ENCODE results near the gene SGPP1.

Gene SGPP1

GRCh38 chr14:63727736-63728728 lies at the start of gene SGPP1:
Gene SGPP1, minus strand, starts transcription at chr14:63728065. Its CDS starts 121 bp downstream, at chr14:63727944.
- Histone ChIP-seq H2AFZ (ENCODE audit: low read depth, low read length) (peak within 1 kb of the TSS; percentile 60), H3K4me1 (ENCODE audit: insufficient read depth, low read length) (peaks cover 15% of the 10 kb centered on the region), H3K27me3 (ENCODE audit: insufficient read depth, low read length) (no peaks in the 10 kb centered on the region), H3K4me3 (ENCODE audit: low read length) (peak within 1 kb of the TSS; percentile 75), H3K9me3 (ENCODE audit: low read length) (no peaks in the 10 kb centered on the region), H3K36me3 (ENCODE audit: insufficient read depth, low read length) (no peaks in the 10 kb centered on the region)

- no peak overlapping the region for H3K4me3 ChIP-seq (ENCODE audit: low read length)
- H3K9me3 ChIP-seq (ENCODE audit: low read length) = no peaks in the 10 kb centered on the region
- H3K36me3 ChIP-seq (ENCODE audit: insufficient read depth, low read length) = no peaks in the 10 kb centered on the region
- no peak overlapping the region for H2AFZ ChIP-seq (ENCODE audit: low read depth, low read length)
- no peaks in the 10 kb centered on the region for H3K27me3 ChIP-seq (ENCODE audit: insufficient read depth, low read length)
- no peaks in the 10 kb centered on the region for H3K4me1 ChIP-seq (ENCODE audit: insufficient read depth, low read length)
Measured at GRCh38 chr14:63777024-63777423, 49.2 kb upstream of the SGPP1 start.

- Histone ChIP-seq H2AFZ (ENCODE audit: low read depth, low read length) (no peak overlapping the region), H3K4me1 (ENCODE audit: insufficient read depth, low read length) (no peaks in the 10 kb centered on the region), H3K36me3 (ENCODE audit: insufficient read depth, low read length) (no peaks in the 10 kb centered on the region), H3K27me3 (ENCODE audit: insufficient read depth, low read length) (no peaks in the 10 kb centered on the region), H3K4me3 (ENCODE audit: low read length) (no peak overlapping the region), H3K9me3 (ENCODE audit: low read length) (no peaks in the 10 kb centered on the region)
Measured at GRCh38 chr14:63773504-63773903, 45.6 kb upstream of the SGPP1 start.

GRCh38 chr14:63770187-63770807 lies 42.4 kb upstream of the SGPP1 start:
- Histone ChIP-seq H3K27me3 (ENCODE audit: insufficient read depth, low read length) (no peaks in the 10 kb centered on the region), H3K4me3 (ENCODE audit: low read length) (no peak overlapping the region), H2AFZ (ENCODE audit: low read depth, low read length) (no peak overlapping the region), H3K4me1 (ENCODE audit: insufficient read depth, low read length) (no peaks in the 10 kb centered on the region), H3K36me3 (ENCODE audit: insufficient read depth, low read length) (no peaks in the 10 kb centered on the region), H3K9me3 (ENCODE audit: low read length) (no peaks in the 10 kb centered on the region)

GRCh38 chr14:63766611-63767010 lies 38.7 kb upstream of the SGPP1 start:
- H2AFZ ChIP-seq (ENCODE audit: low read depth, low read length) = no peak overlapping the region
- no peak overlapping the region for H3K4me3 ChIP-seq (ENCODE audit: low read length)
- H3K9me3 ChIP-seq (ENCODE audit: low read length) = no peaks in the 10 kb centered on the region
- no peaks in the 10 kb centered on the region for H3K27me3 ChIP-seq (ENCODE audit: insufficient read depth, low read length)
- H3K36me3 ChIP-seq (ENCODE audit: insufficient read depth, low read length) = no peaks in the 10 kb centered on the region
- H3K4me1 ChIP-seq (ENCODE audit: insufficient read depth, low read length) = no peaks in the 10 kb centered on the region

- H2AFZ ChIP-seq (ENCODE audit: low read depth, low read length) = no peak overlapping the region
- H3K4me3 ChIP-seq (ENCODE audit: low read length) = no peak overlapping the region
- H3K4me1 ChIP-seq (ENCODE audit: insufficient read depth, low read length) = no peaks in the 10 kb centered on the region
- no peaks in the 10 kb centered on the region for H3K36me3 ChIP-seq (ENCODE audit: insufficient read depth, low read length)
- H3K9me3 ChIP-seq (ENCODE audit: low read length) = no peaks in the 10 kb centered on the region
- no peaks in the 10 kb centered on the region for H3K27me3 ChIP-seq (ENCODE audit: insufficient read depth, low read length)
Measured at GRCh38 chr14:63764620-63765139, 36.8 kb upstream of the SGPP1 start.

GRCh38 chr14:63764103-63764502 lies 36.2 kb upstream of the SGPP1 start:
- Histone ChIP-seq H2AFZ (ENCODE audit: low read depth, low read length) (no peak overlapping the region), H3K4me3 (ENCODE audit: low read length) (no peak overlapping the region), H3K9me3 (ENCODE audit: low read length) (no peaks in the 10 kb centered on the region), H3K36me3 (ENCODE audit: insufficient read depth, low read length) (no peaks in the 10 kb centered on the region), H3K27me3 (ENCODE audit: insufficient read depth, low read length) (no peaks in the 10 kb centered on the region), H3K4me1 (ENCODE audit: insufficient read depth, low read length) (no peaks in the 10 kb centered on the region)

GRCh38 chr14:63761351-63762117 lies 33.7 kb upstream of the SGPP1 start:
- Histone ChIP-seq H3K9me3 (ENCODE audit: low read length) (no peaks in the 10 kb centered on the region), H3K36me3 (ENCODE audit: insufficient read depth, low read length) (no peaks in the 10 kb centered on the region), H2AFZ (ENCODE audit: low read depth, low read length) (no peak overlapping the region), H3K4me1 (ENCODE audit: insufficient read depth, low read length) (no peaks in the 10 kb centered on the region), H3K27me3 (ENCODE audit: insufficient read depth, low read length) (no peaks in the 10 kb centered on the region), H3K4me3 (ENCODE audit: low read length) (no peak overlapping the region)

GRCh38 chr14:63760014-63760413 lies 32.1 kb upstream of the SGPP1 start:
- Histone ChIP-seq H3K9me3 (ENCODE audit: low read length) (no peaks in the 10 kb centered on the region), H2AFZ (ENCODE audit: low read depth, low read length) (no peak overlapping the region), H3K4me3 (ENCODE audit: low read length) (no peak overlapping the region), H3K36me3 (ENCODE audit: insufficient read depth, low read length) (no peaks in the 10 kb centered on the region), H3K27me3 (ENCODE audit: insufficient read depth, low read length) (no peaks in the 10 kb centered on the region), H3K4me1 (ENCODE audit: insufficient read depth, low read length) (no peaks in the 10 kb centered on the region)

GRCh38 chr14:63759456-63759855 lies 31.6 kb upstream of the SGPP1 start:
- H3K4me3 ChIP-seq (ENCODE audit: low read length) = no peak overlapping the region
- H3K4me1 ChIP-seq (ENCODE audit: insufficient read depth, low read length) = no peaks in the 10 kb centered on the region
- no peak overlapping the region for H2AFZ ChIP-seq (ENCODE audit: low read depth, low read length)
- no peaks in the 10 kb centered on the region for H3K9me3 ChIP-seq (ENCODE audit: low read length)
- no peaks in the 10 kb centered on the region for H3K27me3 ChIP-seq (ENCODE audit: insufficient read depth, low read length)
- H3K36me3 ChIP-seq (ENCODE audit: insufficient read depth, low read length) = no peaks in the 10 kb centered on the region

GRCh38 chr14:63757211-63757610 lies 29.3 kb upstream of the SGPP1 start:
- H3K4me1 ChIP-seq (ENCODE audit: insufficient read depth, low read length) = no peaks in the 10 kb centered on the region
- no peak overlapping the region for H2AFZ ChIP-seq (ENCODE audit: low read depth, low read length)
- H3K27me3 ChIP-seq (ENCODE audit: insufficient read depth, low read length) = no peaks in the 10 kb centered on the region
- no peaks in the 10 kb centered on the region for H3K9me3 ChIP-seq (ENCODE audit: low read length)
- no peaks in the 10 kb centered on the region for H3K36me3 ChIP-seq (ENCODE audit: insufficient read depth, low read length)
- H3K4me3 ChIP-seq (ENCODE audit: low read length) = no peak overlapping the region

GRCh38 chr14:63752449-63753169 lies 24.7 kb upstream of the SGPP1 start:
- no peaks in the 10 kb centered on the region for H3K36me3 ChIP-seq (ENCODE audit: insufficient read depth, low read length)
- no peaks in the 10 kb centered on the region for H3K4me1 ChIP-seq (ENCODE audit: insufficient read depth, low read length)
- H3K9me3 ChIP-seq (ENCODE audit: low read length) = no peaks in the 10 kb centered on the region
- no peaks in the 10 kb centered on the region for H3K27me3 ChIP-seq (ENCODE audit: insufficient read depth, low read length)
- H3K4me3 ChIP-seq (ENCODE audit: low read length) = no peak overlapping the region
- no peak overlapping the region for H2AFZ ChIP-seq (ENCODE audit: low read depth, low read length)
